Astrocyte (in vitro differentiated cells and primary cell): ENCODE results near the gene FBP1.

Experiments used
- EZH2 ChIP-seq: IDR thresholded peaks from 2 replicates; pipeline ENCODE4 v1.6.1; 2012; ENCODE audit warnings: mild to moderate bottlenecking, low read length, inconsistent platforms; ENCODE audit not compliant: insufficient read depth
- TF ChIP-seq, protein P1 (sequence below): IDR thresholded peaks from 2 replicates; pipeline ENCODE4 v1.5.1; 2011; ENCODE audit warnings: low read depth, mild to moderate bottlenecking, inconsistent platforms, low read length, moderate library complexity; ENCODE audit not compliant: insufficient read depth

DNA sequence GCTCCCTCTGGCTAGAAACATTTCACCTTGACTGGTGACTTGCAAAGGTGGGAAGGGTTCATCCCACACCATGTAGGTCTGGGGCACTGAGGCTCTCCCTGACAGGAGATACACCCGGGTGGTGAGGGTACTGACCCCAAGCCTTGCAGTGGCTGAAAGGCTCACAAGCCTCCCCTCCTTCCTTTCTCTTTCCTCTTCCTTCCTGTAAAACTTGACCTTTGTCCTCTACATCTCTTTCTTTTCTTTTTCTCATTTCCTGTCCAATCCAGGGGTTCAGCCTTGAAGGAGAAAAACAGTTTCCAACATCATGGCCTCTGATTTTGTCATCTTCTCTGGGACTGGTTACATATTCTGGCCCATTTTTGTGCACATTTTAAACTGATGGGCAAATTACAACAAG lies 62.3 kb downstream of the FBP1 start:
- TF ChIP-seq, protein P1, sequence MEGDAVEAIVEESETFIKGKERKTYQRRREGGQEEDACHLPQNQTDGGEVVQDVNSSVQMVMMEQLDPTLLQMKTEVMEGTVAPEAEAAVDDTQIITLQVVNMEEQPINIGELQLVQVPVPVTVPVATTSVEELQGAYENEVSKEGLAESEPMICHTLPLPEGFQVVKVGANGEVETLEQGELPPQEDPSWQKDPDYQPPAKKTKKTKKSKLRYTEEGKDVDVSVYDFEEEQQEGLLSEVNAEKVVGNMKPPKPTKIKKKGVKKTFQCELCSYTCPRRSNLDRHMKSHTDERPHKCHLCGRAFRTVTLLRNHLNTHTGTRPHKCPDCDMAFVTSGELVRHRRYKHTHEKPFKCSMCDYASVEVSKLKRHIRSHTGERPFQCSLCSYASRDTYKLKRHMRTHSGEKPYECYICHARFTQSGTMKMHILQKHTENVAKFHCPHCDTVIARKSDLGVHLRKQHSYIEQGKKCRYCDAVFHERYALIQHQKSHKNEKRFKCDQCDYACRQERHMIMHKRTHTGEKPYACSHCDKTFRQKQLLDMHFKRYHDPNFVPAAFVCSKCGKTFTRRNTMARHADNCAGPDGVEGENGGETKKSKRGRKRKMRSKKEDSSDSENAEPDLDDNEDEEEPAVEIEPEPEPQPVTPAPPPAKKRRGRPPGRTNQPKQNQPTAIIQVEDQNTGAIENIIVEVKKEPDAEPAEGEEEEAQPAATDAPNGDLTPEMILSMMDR = no peak
- TF ChIP-seq EZH2 = no peak
